Measurements from ENCODE around the gene ALOXE3. TPM values are rescaled to one million over a fixed set of nuclear protein-coding genes. Genes with fewer than 3 reads are reported as not detected.

The ALOXE3 gene
- polyA plus RNA-seq, 3 donors, result not detected

DNA sequence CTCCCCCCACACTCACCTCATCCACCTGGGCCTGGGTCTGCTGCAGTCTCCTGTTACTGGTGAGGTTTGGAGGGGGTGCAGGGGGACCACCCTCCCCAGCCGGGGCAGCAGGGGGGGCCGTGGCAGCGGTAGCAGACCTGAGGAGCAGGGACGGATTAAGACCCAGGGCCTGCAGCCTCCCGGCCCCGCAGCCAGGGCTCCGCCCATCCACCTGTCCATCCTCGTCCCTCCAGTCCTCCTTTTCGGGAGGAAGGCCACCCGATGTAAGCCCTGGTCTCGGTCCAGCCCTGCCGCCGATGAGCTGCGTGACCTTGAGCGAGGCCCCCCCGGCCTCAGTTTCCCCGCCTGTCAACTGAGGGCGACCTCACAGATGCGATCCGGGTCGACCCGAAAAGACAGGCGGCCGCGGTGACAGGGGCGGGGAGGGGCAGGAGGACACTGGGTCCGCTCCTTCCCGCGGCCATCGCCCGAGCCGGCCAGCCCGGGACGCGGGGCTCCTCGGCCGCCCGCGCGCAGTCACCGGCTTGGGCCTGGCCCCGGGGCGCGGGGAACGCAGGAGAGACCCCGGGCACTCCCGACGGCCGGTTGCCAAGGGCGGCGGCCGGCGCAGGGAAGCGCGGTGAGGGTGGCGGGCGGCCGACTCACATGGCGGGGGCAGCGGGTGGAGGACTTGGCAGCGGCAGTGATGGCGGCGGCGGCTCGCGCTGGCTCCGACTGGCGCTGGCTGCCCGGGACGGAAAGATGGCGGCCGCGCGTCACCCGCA is 44.1 kb upstream of the ALOXE3 start, which contains the start of gene VAMP2:
VAMP2 (minus strand) TSS at position 716 of the 764 bp plus-strand sequence; CDS start at position 647, 69 bp downstream.
- peak within 1 kb of the TSS in 6 of 7 donors; percentile 86 to 98 (median 96) for H3K27ac Mint-ChIP-seq
- Histone ChIP-seq H3K27ac (ENCODE audit: low read depth in 1 of 2, low read length in 2 of 2) (peak within 1 kb of the TSS; percentile 74 to 94), H3K4me3 (replicated peaks in 1 of 3; ENCODE audit: low read depth in 2 of 3, low read length in 3 of 3) (peak within 1 kb of the TSS; percentile 86 to 98 (median 95)), H4K20me1 (ENCODE audit: insufficient read depth, low read length) (no peaks in the 10 kb centered on the region), H3K9ac (ENCODE audit: insufficient read depth, low read length, poor library complexity, severe bottlenecking) (peak within 1 kb of the TSS; percentile 99), H3K9me3 (replicated peaks in 1 of 2; ENCODE audit: control insufficient read depth in 1 of 2, insufficient read depth in 1 of 2, low read length in 2 of 2) (no peaks in the 10 kb centered on the region), H3K36me3 (replicated peaks in 1 of 2; ENCODE audit: control insufficient read depth in 1 of 2, insufficient read depth in 2 of 2, low read length in 2 of 2) (peaks cover 19 to 26% of the 10 kb centered on the region in 2 donors), H3K79me2 (ENCODE audit: insufficient read depth, low read length) (peaks cover 31% of the 10 kb centered on the region), H3K4me2 (replicated peaks; ENCODE audit: extremely low read depth, low read length, poor library complexity, severe bottlenecking) (peak within 1 kb of the TSS; percentile 86), H2AFZ (ENCODE audit: insufficient read depth, low read depth, low read length, poor library complexity, severe bottlenecking) (peak within 1 kb of the TSS; percentile 88), H3K4me1 (ENCODE audit: control insufficient read depth in 1 of 2, insufficient read depth in 2 of 2, low read length in 2 of 2) (peaks cover 45 to 71% of the 10 kb centered on the region in 2 donors), H3K27me3 (ENCODE audit: control insufficient read depth in 2 of 2, insufficient read depth in 2 of 2, low read length in 2 of 2) (no peaks in the 10 kb centered on the region)
- intact Hi-C loops (cut with micrococcal nuclease), result loop anchor here in 1 of 2 donors (5.0 kb wide), 1 partner anchor 35 kb away; no protein-coding TSS in a partner anchor
- H3K27me3 Mint-ChIP-seq (ENCODE audit: low read depth in 3 of 3), result no peaks in the 10 kb centered on the region
- no peaks in the 10 kb centered on the region for H3K9me3 Mint-ChIP-seq
- H3K4me1 Mint-ChIP-seq, result peaks cover 59% of the 10 kb centered on the region
- H3K36me3 Mint-ChIP-seq, result peaks cover 23 to 30% of the 10 kb centered on the region in 2 donors
- DNase-seq, result peak; percentile 54 to 79 (median 71)
- no peak for TF ChIP-seq CTCF (IDR thresholded peaks at IDR 0.05)
- H3K4me3 Mint-ChIP-seq, result peak within 1 kb of the TSS; percentile 82 to 88
- under 1% methylated on average over 71 of the region's 75 CpGs for WGBS (ENCODE audit: insufficient coverage)

- Histone ChIP-seq H3K79me2 (ENCODE audit: insufficient read depth, low read length) (peaks cover 31% of the 10 kb centered on the region), H3K4me2 (replicated peaks; ENCODE audit: extremely low read depth, low read length, poor library complexity, severe bottlenecking) (peak overlapping the region; percentile 86), H3K27ac (ENCODE audit: low read depth in 1 of 2, low read length in 2 of 2) (peak overlapping the region; percentile 74 to 94), H3K4me1 (ENCODE audit: control insufficient read depth in 1 of 2, insufficient read depth in 2 of 2, low read length in 2 of 2) (peaks cover 52 to 79% of the 10 kb centered on the region in 2 donors), H3K4me3 (replicated peaks in 1 of 3; ENCODE audit: low read depth in 2 of 3, low read length in 3 of 3) (peak overlapping the region; percentile 86 to 98 (median 95)), H4K20me1 (ENCODE audit: insufficient read depth, low read length) (no peaks in the 10 kb centered on the region), H3K9me3 (replicated peaks in 1 of 2; ENCODE audit: control insufficient read depth in 1 of 2, insufficient read depth in 1 of 2, low read length in 2 of 2) (no peaks in the 10 kb centered on the region), H3K9ac (ENCODE audit: insufficient read depth, low read length, poor library complexity, severe bottlenecking) (peak overlapping the region; percentile 99), H3K27me3 (ENCODE audit: control insufficient read depth in 2 of 2, insufficient read depth in 2 of 2, low read length in 2 of 2) (no peaks in the 10 kb centered on the region), H2AFZ (ENCODE audit: insufficient read depth, low read depth, low read length, poor library complexity, severe bottlenecking) (no peak overlapping the region), H3K36me3 (replicated peaks in 1 of 2; ENCODE audit: control insufficient read depth in 1 of 2, insufficient read depth in 2 of 2, low read length in 2 of 2) (peaks cover 19 to 26% of the 10 kb centered on the region in 2 donors)
- Mint-ChIP-seq H3K4me3 (peak overlapping the region; percentile 82 to 84), H3K27me3 (ENCODE audit: low read depth in 3 of 3) (no peaks in the 10 kb centered on the region), H3K9me3 (no peaks in the 10 kb centered on the region), H3K27ac (peak overlapping the region in 6 of 7 donors; percentile 77 to 94 (median 88)), H3K4me1 (peaks cover 59% of the 10 kb centered on the region), H3K36me3 (peaks cover 23 to 30% of the 10 kb centered on the region in 2 donors)
- DNase-seq, result no peak
- no peak for TF ChIP-seq CTCF (IDR thresholded peaks at IDR 0.05)
- intact Hi-C loops (cut with micrococcal nuclease), result loop anchor here in 1 of 2 donors (5.0 kb wide), 1 partner anchor 34 kb away; no protein-coding TSS in a partner anchor
- WGBS (ENCODE audit: insufficient coverage), result 86% methylated on average over 13 of the region's 19 CpGs
These were observed 43.2 kb upstream of the ALOXE3 start for GRCh38 chr17:8161289-8162232.
